Brain microvascular endothelial cell (primary cell): Measurements from ENCODE around the gene GNG7.

Source experiments
- DNase-seq: peaks from one replicate; pipeline ENCODE4 v3.0.0-alpha.2; 2020
- H3K27ac ChIP-seq: fragments of 250-450 bp; sonication (Bioruptor Pico); 2 replicates; pipeline ENCODE4 v1.5.1; 2020; ENCODE audit warnings: mild to moderate bottlenecking, moderate library complexity
- H3K27me3 ChIP-seq: fragments of 250-450 bp; sonication (Bioruptor Pico); replicated peaks from 2 replicates; pipeline ENCODE4 v1.5.1; 2020; ENCODE audit warnings: mild to moderate bottlenecking
- H3K36me3 ChIP-seq: fragments of 250-450 bp; sonication (Bioruptor Pico); replicated peaks from 2 replicates; pipeline ENCODE4 v1.5.1; 2020; ENCODE audit warnings: mild to moderate bottlenecking
- H3K4me3 ChIP-seq: 2 replicates; pipeline ENCODE4 v1.5.1; 2011; ENCODE audit warnings: low read depth, mild to moderate bottlenecking, control low read depth, low read length, moderate library complexity
- CTCF ChIP-seq: IDR thresholded peaks from 2 replicates; pipeline ENCODE4 v1.5.1; 2011; ENCODE audit warnings: low read depth, mild to moderate bottlenecking, moderate library complexity, low read length, control low read depth, inconsistent platforms; ENCODE audit errors: missing control alignments
- in situ Hi-C: cut with HindIII; loops from 2 replicates; pipeline ENCODE4 v1.10.0; 2017; ENCODE audit warnings: low sequenced_read_pairs, low pct_ligation_motif_present

The GNG7 gene

GRCh38 chr19:2701361-2702169 is 929 bp downstream of the GNG7 start:
- TF ChIP-seq CTCF, result no peak
- no peaks in the 10 kb centered on the region for H3K36me3 ChIP-seq
- H3K4me3 ChIP-seq, result no peak overlapping the region
- in situ Hi-C loops, result no loop called here
- no peak overlapping the region for H3K27ac ChIP-seq
- DNase-seq, result no peak
- peaks cover 16% of the 10 kb centered on the region for H3K27me3 ChIP-seq

DNA sequence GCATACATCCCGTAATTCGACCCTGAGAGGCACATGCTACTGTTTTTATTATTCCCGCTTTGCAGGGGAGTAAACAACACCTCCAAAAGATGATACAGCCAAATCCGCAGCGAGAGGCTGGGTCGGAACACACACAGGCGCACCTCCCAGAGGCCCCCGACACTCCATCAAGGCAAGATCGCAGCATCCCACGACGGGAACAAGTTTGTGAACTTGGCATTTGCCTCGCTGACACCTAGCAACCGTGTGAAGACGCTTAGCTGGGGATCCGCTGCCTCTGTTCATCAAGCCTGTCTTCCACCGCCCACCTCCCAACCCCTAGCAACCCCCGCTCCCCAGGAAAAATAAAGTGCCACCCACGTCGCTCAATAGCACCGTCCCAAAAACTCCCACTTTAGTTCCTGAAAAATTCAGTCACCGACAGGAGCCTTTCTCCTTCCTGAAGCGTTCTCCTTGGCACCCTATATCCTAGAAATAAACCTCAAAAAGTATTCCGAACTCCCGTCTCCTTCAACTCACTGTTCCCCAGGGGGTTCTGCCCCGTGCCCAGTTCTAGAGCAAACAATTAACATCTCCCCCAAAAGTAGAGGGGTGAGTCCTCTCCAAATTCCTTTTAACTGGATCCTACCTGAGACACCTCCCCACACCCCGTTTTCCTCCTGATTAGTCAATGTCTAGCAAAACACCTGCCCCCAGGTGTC is 1.7 kb downstream of the GNG7 start:
- no peak overlapping the region for H3K27ac ChIP-seq
- TF ChIP-seq CTCF, result no peak
- no peak overlapping the region for H3K4me3 ChIP-seq
- no peaks in the 10 kb centered on the region for H3K36me3 ChIP-seq
- peaks cover 16% of the 10 kb centered on the region for H3K27me3 ChIP-seq
- no peak for DNase-seq
- in situ Hi-C loops, result no loop called here

DNA sequence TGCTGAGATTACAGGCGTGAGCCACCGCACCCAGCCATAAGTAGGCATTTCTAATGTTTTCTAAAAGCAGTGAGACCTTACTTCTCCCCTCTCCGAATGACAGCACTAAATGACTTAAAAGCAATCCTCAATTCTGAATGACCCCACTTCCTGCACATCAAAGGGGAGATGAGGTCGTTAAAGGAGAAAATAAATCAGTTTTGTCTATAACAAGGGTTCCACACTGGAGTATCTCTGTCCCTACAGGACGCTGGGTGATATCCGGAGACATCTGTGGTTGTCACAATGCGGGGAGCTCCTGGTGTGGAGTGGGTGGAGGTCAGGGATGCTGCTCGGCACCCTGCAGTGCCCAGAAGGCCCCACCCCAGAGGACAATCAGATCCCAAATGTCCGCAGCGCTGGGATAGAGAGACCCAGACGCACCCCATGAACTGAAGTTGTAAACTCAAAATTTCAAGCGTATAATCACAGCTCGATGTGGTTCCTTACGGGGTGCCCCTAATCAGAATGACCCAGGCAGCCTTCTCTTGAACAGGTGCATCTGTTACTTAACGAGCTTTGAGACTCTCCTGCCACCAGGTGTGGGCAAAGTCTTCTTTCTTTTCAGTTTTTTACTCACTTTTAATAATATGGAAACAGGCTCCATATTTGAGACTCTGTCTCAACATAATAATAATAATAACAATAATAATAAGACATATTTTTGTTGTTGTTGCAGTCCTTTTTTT is 2.9 kb downstream of the GNG7 start:
- Histone ChIP-seq H3K27ac (no peak overlapping the region), H3K27me3 (peaks cover 16% of the 10 kb centered on the region), H3K36me3 (no peaks in the 10 kb centered on the region), H3K4me3 (no peak overlapping the region)
- TF ChIP-seq CTCF, result no peak
- in situ Hi-C loops, result no loop called here
- no peak for DNase-seq

- no peak for DNase-seq
- in situ Hi-C loops, result no loop called here
- H3K27me3 ChIP-seq, result no peaks in the 10 kb centered on the region
- no peak overlapping the region for H3K27ac ChIP-seq
- TF ChIP-seq CTCF, result no peak
- H3K36me3 ChIP-seq, result no peaks in the 10 kb centered on the region
- H3K4me3 ChIP-seq, result no peak overlapping the region
Measured at GRCh38 chr19:2694196-2694595, 8.3 kb downstream of the GNG7 start.

DNA sequence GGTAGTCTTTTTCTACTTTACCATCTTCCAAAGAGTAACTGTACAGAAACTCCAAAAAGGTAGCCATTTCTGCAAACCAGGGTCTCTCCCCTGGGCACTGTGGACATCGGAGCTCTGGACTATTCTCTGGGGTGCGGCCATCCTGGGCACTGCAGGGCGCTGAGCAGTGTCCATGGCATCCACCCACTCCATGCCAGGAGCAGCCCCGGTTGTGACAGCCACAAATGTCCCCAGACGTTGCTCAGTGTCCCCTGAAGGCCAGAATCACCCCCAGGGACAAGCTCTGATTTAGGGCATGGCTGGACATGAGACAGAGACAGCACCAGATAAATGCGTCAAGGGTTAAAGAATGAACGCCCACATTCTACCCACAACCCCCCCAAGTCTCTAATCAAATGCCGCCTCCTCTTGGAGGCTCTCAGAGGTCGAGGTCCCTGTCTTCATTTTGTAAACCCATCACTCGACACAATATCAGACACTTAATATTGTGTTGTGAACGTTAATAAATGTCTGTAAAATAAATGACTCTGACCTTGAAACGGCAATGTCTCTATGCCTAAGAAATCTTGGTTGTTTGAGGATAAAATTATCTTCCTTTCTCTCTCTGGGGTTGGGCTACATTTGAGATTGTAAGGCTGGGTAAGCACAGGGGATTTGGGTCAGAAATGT is 8.9 kb downstream of the GNG7 start:
- H3K36me3 ChIP-seq, result no peaks in the 10 kb centered on the region
- H3K27ac ChIP-seq, result no peak overlapping the region
- H3K27me3 ChIP-seq, result no peaks in the 10 kb centered on the region
- DNase-seq, result no peak
- no peak overlapping the region for H3K4me3 ChIP-seq
- in situ Hi-C loops, result no loop called here
- no peak for TF ChIP-seq CTCF
